Measurements from ENCODE around the gene ICAM1. TPM values are rescaled to one million over a fixed set of nuclear protein-coding genes. Genes with fewer than 3 reads are reported as not detected.

ICAM1 gene
- total RNA-seq, 2 experiments from 2014 or later: 27.9 to 30.9 TPM

- no peaks in the 10 kb centered on the region for H3K36me3 Mint-ChIP-seq (ENCODE audit: low read depth)
- H3K9me3 Mint-ChIP-seq (ENCODE audit: low read depth): no peaks in the 10 kb centered on the region
- CTCF ChIA-PET: interaction anchor here (0.7 to 1.0 kb wide), 2 partner anchors 12 to 57 kb away, joined by 3 read pairs; no protein-coding TSS in a partner anchor
- H3K4me3 Mint-ChIP-seq: no peak overlapping the region
- no peak overlapping the region for H3K27ac Mint-ChIP-seq
- POLR2A ChIA-PET: interaction anchor here (0.7 kb wide), 1 partner anchor 549 kb away, joined by 7 read pairs; no protein-coding TSS in a partner anchor
- ATAC-seq (no peak), DNase-seq (no peak)
- H3K27me3 Mint-ChIP-seq: peaks cover 58% of the 10 kb centered on the region
- intact Hi-C loops (cut with DNase I, micrococcal nuclease): loop anchor here (5.0 to 10.0 kb wide), 2 partner anchors 221 to 223 kb away; partner anchors contain the start of gene S1PR5 (in 2 of the 2)
- peaks cover 48% of the 10 kb centered on the region for H3K4me1 Mint-ChIP-seq
Observed at GRCh38 chr19:10293637-10294367, 22.9 kb downstream of the ICAM1 start.

GRCh38 chr19:10294368-10294697 lies 23.4 kb downstream of the ICAM1 start:
- CTCF ChIA-PET: interaction anchor here (0.7 kb wide), 1 partner anchor 57 kb away, joined by 3 read pairs; no protein-coding TSS in a partner anchor
- Mint-ChIP-seq H3K4me1 (peaks cover 42% of the 10 kb centered on the region), H3K4me3 (no peak overlapping the region), H3K27me3 (peaks cover 54% of the 10 kb centered on the region), H3K9me3 (ENCODE audit: low read depth) (no peaks in the 10 kb centered on the region), H3K36me3 (ENCODE audit: low read depth) (no peaks in the 10 kb centered on the region), H3K27ac (no peak overlapping the region)
- peak; percentile 42 for DNase-seq
- no peak for ATAC-seq
- POLR2A ChIA-PET: no interaction called here
- intact Hi-C loops (cut with DNase I, micrococcal nuclease): loop anchor here (5.0 to 10.0 kb wide), 2 partner anchors 220 to 223 kb away; partner anchors contain the start of gene S1PR5 (in 2 of the 2)

- intact Hi-C loops (cut with DNase I, micrococcal nuclease): loop anchor here in 1 of 2 experiments (10.0 kb wide), 1 partner anchor 219 kb away; the partner anchor contains the start of gene S1PR5
- DNase-seq (peak; percentile 72), ATAC-seq (peak; percentile 21)
- no peaks in the 10 kb centered on the region for H3K36me3 Mint-ChIP-seq (ENCODE audit: low read depth)
- ChIA-PET POLR2A (no interaction called here), CTCF (interaction anchor here (0.7 kb wide), 1 partner anchor 126 kb away, joined by 5 read pairs; no protein-coding TSS in a partner anchor)
- H3K4me3 Mint-ChIP-seq: peak overlapping the region; percentile 52
- H3K27me3 Mint-ChIP-seq: peaks cover 49% of the 10 kb centered on the region
- peaks cover 35% of the 10 kb centered on the region for H3K4me1 Mint-ChIP-seq
- no peak overlapping the region for H3K27ac Mint-ChIP-seq
- no peaks in the 10 kb centered on the region for H3K9me3 Mint-ChIP-seq (ENCODE audit: low read depth)
Observed at GRCh38 chr19:10295305-10295846, 24.5 kb downstream of the ICAM1 start.

GRCh38 chr19:10295847-10296591 lies 25.1 kb downstream of the ICAM1 start:
- peak overlapping the region; percentile 52 for H3K4me3 Mint-ChIP-seq
- peaks cover 29% of the 10 kb centered on the region for H3K4me1 Mint-ChIP-seq
- H3K27me3 Mint-ChIP-seq: peaks cover 42% of the 10 kb centered on the region
- POLR2A ChIA-PET: no interaction called here
- intact Hi-C loops (cut with DNase I, micrococcal nuclease): loop anchor here in 1 of 2 experiments (10.0 kb wide), 1 partner anchor 219 kb away; the partner anchor contains the start of gene S1PR5
- CTCF ChIA-PET: interaction anchor here (0.7 kb wide), 1 partner anchor 125 kb away, joined by 5 read pairs; no protein-coding TSS in a partner anchor
- no peak overlapping the region for H3K27ac Mint-ChIP-seq
- ATAC-seq (no peak), DNase-seq (no peak)
- H3K9me3 Mint-ChIP-seq (ENCODE audit: low read depth): no peaks in the 10 kb centered on the region
- H3K36me3 Mint-ChIP-seq (ENCODE audit: low read depth): no peaks in the 10 kb centered on the region

GRCh38 chr19:10299545-10300458 lies 28.9 kb downstream of the ICAM1 start:
- ChIA-PET CTCF (interaction anchor here (0.5 to 1.2 kb wide), 4 partner anchors 29 to 696 kb away, joined by 3 to 5 read pairs (median 4); partner anchors contain the start of gene ICAM1), POLR2A (interaction anchor here (0.6 kb wide), 2 partner anchors 19 to 23 kb away, joined by 3 to 5 read pairs; no protein-coding TSS in a partner anchor)
- H3K4me1 Mint-ChIP-seq: peaks cover 12% of the 10 kb centered on the region
- H3K9me3 Mint-ChIP-seq (ENCODE audit: low read depth): no peaks in the 10 kb centered on the region
- no peak overlapping the region for H3K27ac Mint-ChIP-seq
- intact Hi-C loops (cut with DNase I, micrococcal nuclease): loop anchor here in 1 of 2 experiments (5.0 to 10.0 kb wide), 2 partner anchors 33 to 215 kb away; partner anchors contain the start of gene S1PR5
- H3K27me3 Mint-ChIP-seq: peaks cover 12% of the 10 kb centered on the region
- H3K4me3 Mint-ChIP-seq: no peak overlapping the region
- DNase-seq (no peak), ATAC-seq (no peak)
- H3K36me3 Mint-ChIP-seq (ENCODE audit: low read depth): no peaks in the 10 kb centered on the region

- Mint-ChIP-seq H3K4me3 (no peak overlapping the region), H3K4me1 (peaks cover 8% of the 10 kb centered on the region), H3K27ac (no peak overlapping the region), H3K9me3 (ENCODE audit: low read depth) (no peaks in the 10 kb centered on the region), H3K36me3 (ENCODE audit: low read depth) (peaks cover 2% of the 10 kb centered on the region), H3K27me3 (peaks cover 3% of the 10 kb centered on the region)
- intact Hi-C loops (cut with DNase I, micrococcal nuclease): no loop called here
- ATAC-seq (no peak), DNase-seq (no peak)
- ChIA-PET POLR2A (no interaction called here), CTCF (interaction anchor here (0.6 kb wide), 1 partner anchor 51 kb away, joined by 3 read pairs; no protein-coding TSS in a partner anchor)
Observed at GRCh38 chr19:10305139-10305806, 34.4 kb downstream of the ICAM1 start.

- CTCF ChIA-PET: interaction anchor here (0.8 to 1.4 kb wide), 2 partner anchors 27 to 36 kb away, joined by 3 to 4 read pairs; no protein-coding TSS in a partner anchor
- Mint-ChIP-seq H3K4me3 (no peak overlapping the region), H3K9me3 (ENCODE audit: low read depth) (no peaks in the 10 kb centered on the region), H3K4me1 (peaks cover 8% of the 10 kb centered on the region), H3K27me3 (peaks cover 3% of the 10 kb centered on the region), H3K36me3 (ENCODE audit: low read depth) (peaks cover 4% of the 10 kb centered on the region), H3K27ac (no peak overlapping the region)
- POLR2A ChIA-PET: no interaction called here
- ATAC-seq (no peak), DNase-seq (no peak)
- intact Hi-C loops (cut with DNase I, micrococcal nuclease): no loop called here
Observed at GRCh38 chr19:10306327-10306726, 35.4 kb downstream of the ICAM1 start.

- Mint-ChIP-seq H3K36me3 (ENCODE audit: low read depth) (peaks cover 10% of the 10 kb centered on the region), H3K4me3 (no peak within 1 kb of the TSS), H3K9me3 (ENCODE audit: low read depth) (no peaks in the 10 kb centered on the region), H3K27ac (no peak within 1 kb of the TSS), H3K27me3 (no peaks in the 10 kb centered on the region), H3K4me1 (peaks cover 4% of the 10 kb centered on the region)
- DNase-seq (no peak), ATAC-seq (no peak)
- ChIA-PET CTCF (no interaction called here), POLR2A (interaction anchor here (0.5 kb wide), 1 partner anchor 11 kb away, joined by 10 read pairs; no protein-coding TSS in a partner anchor)
- intact Hi-C loops (cut with DNase I, micrococcal nuclease): no loop called here
Observed at GRCh38 chr19:10309423-10309822, 38.5 kb downstream of the ICAM1 start, which contains the start of gene ZGLP1. Gene ZGLP1, minus strand, starts transcription at chr19:10309815.

- H3K4me1 Mint-ChIP-seq: peaks cover 16% of the 10 kb centered on the region
- peak; percentile 95 for DNase-seq
- peak within 1 kb of the TSS; percentile 89 for H3K4me3 Mint-ChIP-seq
- peak; percentile 94 for ATAC-seq
- no peaks in the 10 kb centered on the region for H3K9me3 Mint-ChIP-seq (ENCODE audit: low read depth)
- H3K36me3 Mint-ChIP-seq (ENCODE audit: low read depth): peaks cover 35% of the 10 kb centered on the region
- intact Hi-C loops (cut with DNase I, micrococcal nuclease): loop anchor here in 1 of 2 experiments (1.0 to 2.0 kb wide), 2 partner anchors 18 to 55 kb away; partner anchors contain the start of gene RAVER1
- peak within 1 kb of the TSS; percentile 80 for H3K27ac Mint-ChIP-seq
- no peaks in the 10 kb centered on the region for H3K27me3 Mint-ChIP-seq
- POLR2A ChIA-PET: interaction anchor here (1.1 to 1.5 kb wide), 2 partner anchors 9 to 11 kb away, joined by 3 to 5 read pairs; no protein-coding TSS in a partner anchor
- CTCF ChIA-PET: interaction anchor here (0.6 kb wide), 1 partner anchor 93 kb away, joined by 3 read pairs; no protein-coding TSS in a partner anchor
Observed at GRCh38 chr19:10315335-10316214, 44.7 kb downstream of the ICAM1 start, which contains the start of gene FDX2. Gene FDX2, minus strand, starts transcription at chr19:10316015. Its CDS starts 19 bp downstream, at chr19:10315996.
